IPS-18c (cell line): Measurements from ENCODE around the gene MPG.

Experiments
- H3K4me3 ChIP-seq: 2 replicates; pipeline ENCODE4 v1.7.0; 2013; ENCODE audit warnings: low read depth, mild to moderate bottlenecking, low read length, moderate library complexity; ENCODE audit not compliant: insufficient read depth
- H3K9me3 ChIP-seq: one replicate; pipeline ENCODE4 v1.6.1; 2013; ENCODE audit warnings: mild to moderate bottlenecking, low read length, moderate library complexity; ENCODE audit not compliant: control insufficient read depth, insufficient read depth

MPG gene

GRCh38 chr16:74747-75334 lies 3.2 kb upstream of the MPG start:
- Histone ChIP-seq H3K9me3 (no peaks in the 10 kb centered on the region), H3K4me3 (no peak overlapping the region)

DNA sequence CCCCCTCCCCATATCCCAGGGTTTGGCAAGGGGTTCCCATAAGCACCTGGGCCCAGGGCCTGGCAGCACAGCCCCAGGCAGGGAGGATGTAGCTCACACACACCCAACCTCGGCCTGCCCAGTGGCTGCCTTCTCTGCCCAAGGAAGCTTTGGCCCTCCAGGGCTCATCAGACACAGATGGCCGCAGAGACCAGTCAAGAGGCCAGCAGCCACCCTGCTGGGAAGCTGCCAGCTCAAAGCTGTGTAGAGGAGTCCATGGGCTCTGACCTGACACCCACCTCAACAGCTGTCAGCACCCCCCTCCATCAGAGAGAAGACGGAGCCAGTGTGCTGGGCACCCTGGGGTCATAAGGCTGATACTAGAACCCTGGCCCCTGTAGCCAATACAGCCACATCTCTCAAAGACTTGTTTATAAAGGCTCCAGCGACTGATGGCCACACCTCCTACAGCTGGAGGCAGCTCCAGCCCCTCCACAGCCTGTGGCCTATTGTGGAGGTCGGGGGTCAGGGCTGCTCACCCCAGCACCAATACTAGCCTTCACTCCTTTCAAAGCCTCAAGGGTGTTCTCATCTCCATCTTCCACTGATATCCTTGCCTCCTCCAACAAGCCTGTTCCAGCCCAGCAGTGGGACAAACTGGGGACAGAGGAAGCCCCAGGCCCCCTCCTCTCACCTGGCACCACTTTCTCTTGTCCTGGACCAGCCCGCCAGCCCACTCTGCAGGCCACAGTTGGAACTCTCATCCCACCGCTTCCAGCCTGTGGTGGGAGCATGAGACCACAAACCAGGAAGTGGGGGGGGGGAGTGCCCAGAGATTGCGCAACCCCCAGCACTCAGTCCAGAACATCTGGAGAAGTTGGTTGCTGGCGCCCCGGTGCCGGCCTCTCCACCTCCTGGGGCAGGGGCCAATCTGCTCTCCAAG lies 2.2 kb upstream of the MPG start:
- no peaks in the 10 kb centered on the region for H3K9me3 ChIP-seq
- no peak overlapping the region for H3K4me3 ChIP-seq

DNA sequence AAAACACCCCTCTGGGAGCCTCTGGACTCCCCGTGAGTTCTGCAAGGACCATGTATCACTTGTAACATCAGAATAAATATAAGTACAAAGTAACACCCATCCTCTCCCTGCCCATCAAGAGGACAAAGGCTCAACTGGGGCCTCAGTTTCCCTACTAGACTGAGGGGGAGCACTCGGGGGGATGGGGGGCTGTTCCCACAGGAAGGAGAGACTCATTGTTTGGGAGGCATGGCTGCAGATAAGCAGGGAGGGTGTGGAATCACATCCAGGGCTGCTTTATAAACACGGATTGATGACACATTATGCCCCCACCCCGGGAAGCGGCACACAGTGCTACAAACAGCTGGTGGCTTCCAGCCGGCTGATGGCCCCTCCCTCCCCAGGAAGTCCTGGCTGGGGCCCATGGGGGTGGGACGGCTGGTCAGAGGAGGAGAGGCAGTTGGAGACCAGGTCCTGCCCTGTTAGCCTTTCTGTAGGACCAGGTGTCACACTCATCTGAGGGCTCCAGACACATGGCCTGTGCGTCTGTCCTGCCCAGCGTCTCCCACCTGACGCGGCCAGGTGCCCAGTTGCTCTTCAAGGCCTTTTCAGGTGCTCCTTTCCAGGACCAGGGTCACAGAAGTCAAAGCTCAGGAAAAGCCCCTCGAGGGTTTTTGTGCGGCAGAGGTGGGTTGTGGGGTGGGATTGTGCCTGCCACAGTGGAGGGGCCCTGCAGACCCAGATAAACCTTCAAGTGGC lies 1.3 kb upstream of the MPG start:
- Histone ChIP-seq H3K9me3 (no peaks in the 10 kb centered on the region), H3K4me3 (no peak overlapping the region)

GRCh38 chr16:77273-77806 lies 685 bp upstream of the MPG start:
- Histone ChIP-seq H3K9me3 (no peaks in the 10 kb centered on the region), H3K4me3 (peak overlapping the region; percentile 77)

DNA sequence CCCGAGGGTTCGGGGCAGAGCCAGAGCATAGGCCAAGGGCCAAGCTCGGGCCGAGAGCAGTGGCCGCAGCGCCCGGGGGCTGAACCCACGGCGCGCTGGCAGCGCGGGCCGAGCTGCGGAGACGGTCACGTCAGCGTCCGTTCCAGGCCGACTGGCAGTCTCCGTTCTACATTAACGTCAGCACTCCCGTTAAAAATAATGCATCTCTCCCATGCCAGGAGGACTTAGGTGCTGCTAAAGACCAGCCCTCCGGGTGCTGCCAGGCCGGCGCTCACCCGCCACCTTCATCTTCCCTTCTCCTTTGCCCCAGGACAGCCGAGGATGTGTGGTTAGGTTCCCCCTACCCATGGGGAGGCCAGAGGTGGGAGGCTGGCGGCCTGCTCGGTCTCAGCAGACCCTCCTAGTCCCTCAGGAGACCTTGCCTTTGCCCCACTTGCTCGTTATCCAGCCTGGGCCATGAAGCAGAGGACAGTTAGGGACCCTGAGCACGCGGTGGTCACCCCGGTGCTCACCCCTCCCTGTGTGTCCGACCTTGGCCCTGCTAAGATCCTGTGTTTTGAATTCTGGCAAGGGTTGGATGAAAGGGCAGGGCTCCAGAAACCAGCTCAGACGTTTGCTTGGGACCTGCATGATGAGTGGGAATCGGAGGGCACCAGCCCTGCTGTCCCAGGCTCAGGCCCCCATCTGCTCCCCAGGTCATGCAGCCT lies 572 bp downstream of the MPG start:
- Histone ChIP-seq H3K9me3 (no peaks in the 10 kb centered on the region), H3K4me3 (peak overlapping the region; percentile 77)

DNA sequence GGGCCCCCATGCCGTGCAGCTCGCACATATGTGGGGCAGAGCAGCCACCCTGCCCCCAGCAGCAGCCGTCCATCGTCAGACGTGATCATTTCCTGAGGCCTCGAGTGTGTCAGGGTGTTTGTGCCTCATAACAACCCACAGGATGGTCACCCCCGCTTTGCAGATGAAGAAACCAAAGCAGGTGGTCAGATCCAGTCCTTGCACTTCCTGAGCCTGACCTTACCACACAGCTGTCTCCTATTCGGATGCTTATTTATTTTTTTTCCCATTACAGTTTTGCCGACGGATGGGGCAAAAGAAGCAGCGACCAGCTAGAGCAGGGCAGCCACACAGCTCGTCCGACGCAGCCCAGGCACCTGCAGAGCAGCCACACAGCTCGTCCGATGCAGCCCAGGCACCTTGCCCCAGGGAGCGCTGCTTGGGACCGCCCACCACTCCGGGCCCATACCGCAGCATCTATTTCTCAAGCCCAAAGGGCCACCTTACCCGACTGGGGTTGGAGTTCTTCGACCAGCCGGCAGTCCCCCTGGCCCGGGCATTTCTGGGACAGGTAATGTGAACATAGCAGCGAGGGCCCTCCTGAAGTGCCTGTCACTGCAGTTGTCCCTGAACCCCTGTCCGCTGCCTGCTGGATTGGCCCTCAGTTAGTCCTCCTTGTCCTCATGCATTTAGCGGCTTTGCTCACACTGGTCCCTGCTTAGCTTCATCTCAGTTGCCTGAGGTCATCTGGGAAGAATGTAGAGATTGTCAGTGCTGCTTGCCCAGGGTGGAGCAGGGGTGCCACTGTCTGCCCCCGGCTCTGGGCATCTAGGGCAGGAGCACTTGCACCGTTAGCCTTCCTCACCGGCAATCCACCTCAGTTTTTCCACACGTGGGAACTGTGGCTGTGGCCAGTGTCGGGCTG lies 1.4 kb downstream of the MPG start:
- Histone ChIP-seq H3K9me3 (no peaks in the 10 kb centered on the region), H3K4me3 (peak overlapping the region; percentile 9; the same call in 1 of the 2 replicates)

- Histone ChIP-seq H3K9me3 (no peaks in the 10 kb centered on the region), H3K4me3 (no peak overlapping the region)
These were observed 5.1 kb downstream of the MPG start for GRCh38 chr16:83060-83603.

- no peak overlapping the region for H3K4me3 ChIP-seq
- no peaks in the 10 kb centered on the region for H3K9me3 ChIP-seq
These were observed 6.0 kb downstream of the MPG start for GRCh38 chr16:83781-84615.

DNA sequence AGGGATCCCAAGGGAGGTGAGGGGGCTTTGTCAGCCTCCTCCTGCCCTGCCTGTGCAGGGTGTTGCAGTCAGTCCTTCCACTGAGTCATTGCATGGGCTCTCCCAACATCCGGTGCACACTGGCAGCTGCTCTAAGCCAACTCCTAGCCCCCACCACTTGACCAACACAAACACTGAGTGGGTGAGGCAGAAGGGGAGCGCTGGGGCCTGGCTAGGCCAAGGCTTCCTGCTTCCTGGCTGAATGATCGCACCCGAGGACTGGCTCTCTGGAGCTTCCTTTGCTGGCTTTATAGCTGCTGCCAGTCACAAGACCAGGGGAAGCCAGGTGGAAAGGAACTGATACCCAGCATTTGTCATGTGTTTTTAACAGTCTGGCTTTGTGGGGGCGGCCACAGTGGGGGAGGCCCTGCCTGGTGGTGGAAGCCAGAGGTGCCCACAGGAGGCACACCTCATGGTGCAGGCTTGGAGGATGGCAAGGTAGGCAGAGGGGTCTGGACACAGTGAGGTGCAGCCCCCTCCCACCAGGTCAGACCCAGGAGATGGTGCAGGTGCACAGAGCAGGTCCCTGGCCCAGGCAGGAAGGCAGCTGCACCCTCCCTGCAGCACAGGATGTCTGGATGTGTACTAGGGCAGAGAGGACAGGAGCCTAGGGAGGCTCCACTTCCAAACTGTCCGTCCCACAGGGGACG lies 6.8 kb downstream of the MPG start:
- Histone ChIP-seq H3K4me3 (no peak overlapping the region), H3K9me3 (no peaks in the 10 kb centered on the region)

- Histone ChIP-seq H3K9me3 (no peaks in the 10 kb centered on the region), H3K4me3 (no peak overlapping the region)
These were observed 7.4 kb downstream of the MPG start for GRCh38 chr16:85407-85782.

DNA sequence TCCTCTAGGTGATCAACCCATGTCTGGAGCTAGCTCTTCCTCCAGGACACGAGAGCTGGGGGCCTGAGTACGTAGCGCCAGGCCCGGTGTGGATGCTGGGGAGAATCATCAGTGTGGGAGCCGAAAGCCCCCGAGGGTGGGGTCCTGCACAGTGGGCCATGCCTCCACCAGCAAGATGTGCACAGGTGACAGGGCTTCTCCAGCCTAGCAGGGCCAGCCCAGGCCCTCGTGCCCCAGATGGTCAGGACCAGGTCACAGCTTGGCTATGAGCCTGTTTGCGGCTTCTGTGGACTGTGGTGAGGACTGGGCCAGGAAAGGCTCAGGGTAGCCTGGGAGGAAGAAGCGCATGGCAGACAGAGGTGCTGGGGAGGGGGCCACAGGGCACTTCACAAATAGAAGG lies 7.8 kb downstream of the MPG start:
- H3K4me3 ChIP-seq = no peak overlapping the region
- no peaks in the 10 kb centered on the region for H3K9me3 ChIP-seq

DNA sequence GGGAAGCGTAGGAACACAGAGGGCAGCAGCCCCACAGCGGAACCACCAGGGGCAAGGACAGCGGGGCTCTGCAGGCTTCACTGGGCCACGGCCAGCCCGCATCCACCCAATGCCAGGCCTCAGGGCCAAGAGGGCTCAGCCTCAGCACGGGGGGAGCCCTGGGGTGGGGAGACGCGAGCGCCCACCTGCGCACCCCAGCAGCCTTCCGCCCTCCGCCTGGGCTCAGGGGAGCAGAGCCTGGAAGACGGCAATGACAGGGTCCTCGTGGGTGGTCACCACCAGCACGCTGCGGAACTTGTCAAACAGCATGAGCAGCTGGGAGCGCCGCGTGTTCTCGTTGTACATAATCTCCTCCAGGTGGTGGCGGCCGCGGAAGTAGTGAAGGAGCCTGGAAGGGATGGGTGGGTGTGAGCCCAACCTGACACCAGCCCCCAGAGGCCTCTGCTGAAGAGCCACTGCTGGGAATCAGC lies 8.5 kb downstream of the MPG start:
- no peak overlapping the region for H3K4me3 ChIP-seq

DNA sequence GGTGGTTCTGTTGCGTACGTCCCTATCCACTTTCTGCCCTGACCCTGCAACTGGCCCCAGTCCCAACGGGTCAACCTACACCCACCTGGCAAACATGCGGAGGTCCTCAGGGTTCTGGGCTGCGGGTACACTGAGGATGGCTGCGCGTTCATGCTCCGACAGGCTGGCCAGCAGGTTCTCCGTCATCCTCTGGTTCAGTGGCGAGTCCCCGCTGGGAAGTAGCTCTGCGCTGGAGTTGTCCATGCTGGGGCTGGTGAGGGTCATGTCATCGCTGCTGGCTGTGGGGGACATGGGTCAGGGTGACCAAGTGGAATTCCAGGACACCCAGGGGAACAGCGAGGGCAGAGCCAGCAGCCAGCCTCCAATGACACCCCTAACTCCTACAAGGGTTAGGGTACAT lies 10.6 kb downstream of the MPG start:
- no peaks in the 10 kb centered on the region for H3K9me3 ChIP-seq

More for the DNA sequence above, 8.5 kb downstream of the MPG start:
- no peaks in the 10 kb centered on the region for H3K9me3 ChIP-seq

GRCh38 chr16:89391-90302 lies 11.6 kb downstream of the MPG start:
- Histone ChIP-seq H3K9me3 (no peaks in the 10 kb centered on the region), H3K4me3 (no peak overlapping the region)

More for the DNA sequence above, 10.6 kb downstream of the MPG start:
- no peak overlapping the region for H3K4me3 ChIP-seq
